GM18498 (cell line): ENCODE measurements around the gene PPP3CA.
A peak's percentile ranks its signal among the peaks of the same experiment; 100 is the strongest.

Experiments used
- ATAC-seq: cut with Tn5 transposase; IDR thresholded peaks from one replicate; pipeline ENCODE4 v1.9.1; 2021; ENCODE audit warnings: mild to moderate bottlenecking, moderate library complexity; ENCODE audit not compliant: unreplicated experiment

Gene PPP3CA

DNA sequence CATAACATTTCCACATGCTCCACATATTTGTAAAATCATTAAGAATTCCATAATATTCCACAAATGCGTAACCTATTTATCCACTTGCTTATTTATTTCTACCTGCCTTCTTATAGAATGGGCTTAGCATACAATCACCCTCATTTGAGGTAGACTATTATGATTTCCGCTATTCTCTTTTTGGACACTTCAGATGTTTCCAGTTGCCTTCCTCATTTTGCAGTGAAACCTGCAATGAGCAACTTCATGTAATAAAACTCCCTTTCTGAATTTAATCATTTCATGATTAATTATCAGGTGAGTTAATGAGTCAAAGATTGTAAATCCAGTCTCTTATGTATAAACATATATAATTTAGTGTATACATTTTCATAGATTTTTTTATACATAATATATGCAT lies 58.0 kb downstream of the PPP3CA start:
- no peak for ATAC-seq

DNA sequence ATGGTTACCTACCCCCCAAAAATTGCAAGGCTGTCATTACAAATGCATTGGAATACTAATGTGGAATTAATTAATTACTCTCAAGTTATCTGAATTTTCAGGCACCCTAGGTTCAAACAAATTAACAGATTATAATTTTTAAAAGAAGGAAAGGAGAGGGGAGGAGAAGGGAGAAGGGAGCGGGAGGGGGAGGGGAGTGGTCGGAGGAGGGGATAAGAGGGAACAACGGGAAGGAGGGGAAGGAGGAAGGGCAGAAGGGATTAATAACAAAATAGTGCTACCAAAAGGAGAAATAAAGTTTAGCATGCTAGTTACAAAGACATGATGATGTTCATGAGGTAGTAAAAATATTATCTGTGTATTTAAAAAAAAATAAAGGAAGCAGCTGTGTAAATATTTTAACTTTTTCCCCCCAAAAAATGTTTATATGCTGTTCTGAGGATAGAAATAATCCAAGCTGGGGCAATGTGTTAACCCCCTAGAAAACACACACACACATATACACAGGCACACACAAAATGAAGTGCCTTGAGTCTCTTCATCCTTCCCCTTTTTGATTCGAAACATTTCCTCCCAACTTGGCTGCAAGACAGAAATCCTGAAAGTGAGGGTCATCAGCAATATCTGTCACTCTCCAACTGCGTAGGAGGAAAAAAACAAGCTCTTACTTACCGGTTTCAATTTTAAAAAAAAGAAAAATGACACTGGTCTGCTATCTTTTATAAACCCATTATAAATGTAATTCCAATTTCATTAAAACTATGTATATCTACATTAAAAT lies 58.8 kb downstream of the PPP3CA start:
- no peak for ATAC-seq

DNA sequence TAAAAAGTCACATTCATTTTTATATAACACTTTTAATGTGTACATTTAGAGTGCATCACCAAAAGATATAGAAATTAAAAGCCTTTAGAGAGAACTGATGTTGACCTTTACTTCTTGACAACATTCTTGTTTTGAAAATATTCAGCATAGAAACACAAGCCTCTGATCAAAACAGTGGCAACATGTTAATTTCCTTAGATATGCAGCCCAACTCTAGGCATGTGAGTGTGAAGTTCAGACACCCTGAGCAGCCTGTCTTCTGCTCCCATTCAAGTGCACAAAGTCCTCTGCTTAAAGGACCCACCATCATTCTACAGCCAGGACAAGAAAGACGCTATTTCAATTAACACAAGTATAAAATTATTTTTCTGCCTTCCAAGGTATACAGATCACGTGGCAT lies 60.0 kb downstream of the PPP3CA start:
- ATAC-seq = no peak

DNA sequence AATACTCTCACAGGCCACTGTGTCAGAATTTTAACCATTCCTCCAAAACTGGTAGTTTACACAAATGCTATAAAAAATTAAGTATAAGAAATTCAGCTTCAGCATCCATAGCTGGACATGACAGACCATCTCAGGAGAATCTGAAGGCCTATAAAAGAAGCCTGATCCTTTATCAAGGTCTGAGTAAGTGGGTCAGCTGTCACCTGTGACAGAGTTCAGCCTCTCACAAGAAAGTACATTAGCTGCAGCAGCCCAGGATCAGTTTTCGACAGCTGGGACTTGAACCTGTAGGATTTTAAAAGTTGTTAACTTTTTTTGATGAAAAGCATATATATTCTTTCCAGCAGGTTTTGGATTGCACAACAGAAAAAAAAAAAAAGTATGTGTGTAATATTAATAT lies 60.7 kb downstream of the PPP3CA start:
- ATAC-seq = no peak

DNA sequence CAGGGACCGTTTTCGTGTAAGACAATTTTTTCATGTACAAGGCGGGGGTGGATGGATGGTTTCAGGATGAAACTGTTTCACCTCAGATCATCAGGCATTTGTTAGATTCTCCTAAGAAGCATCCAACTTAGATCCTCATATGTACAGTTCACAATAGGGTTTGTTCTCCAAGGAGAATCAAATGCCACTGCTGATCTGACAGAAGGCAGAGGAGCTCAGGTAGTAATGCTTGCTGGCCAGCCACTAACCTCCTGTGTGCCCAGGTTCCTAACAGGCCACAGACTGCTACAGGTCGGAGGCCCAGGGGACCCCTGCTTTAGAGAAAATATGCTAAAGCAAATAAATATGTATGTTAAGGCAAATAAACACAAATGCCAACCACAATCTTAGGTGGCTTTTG lies 61.3 kb downstream of the PPP3CA start:
- no peak for ATAC-seq

DNA sequence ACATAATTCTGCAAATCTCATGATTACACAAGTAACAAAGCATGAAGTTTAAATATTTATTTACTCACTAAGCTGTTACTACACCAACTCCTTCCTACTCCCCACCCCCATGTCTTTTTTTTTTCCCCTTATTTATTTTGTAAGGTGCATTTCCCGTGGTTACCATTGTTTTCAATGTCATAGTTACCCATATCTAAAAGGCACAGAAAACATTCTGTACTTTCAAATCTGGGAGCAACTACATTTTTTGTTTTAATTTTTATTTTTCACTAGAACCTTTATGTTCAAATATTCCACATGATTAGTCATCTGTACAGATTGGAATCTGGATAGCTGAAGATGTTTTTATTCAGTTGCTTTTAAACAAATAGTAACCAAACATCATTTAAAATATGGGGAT lies 62.8 kb downstream of the PPP3CA start:
- no peak for ATAC-seq

DNA sequence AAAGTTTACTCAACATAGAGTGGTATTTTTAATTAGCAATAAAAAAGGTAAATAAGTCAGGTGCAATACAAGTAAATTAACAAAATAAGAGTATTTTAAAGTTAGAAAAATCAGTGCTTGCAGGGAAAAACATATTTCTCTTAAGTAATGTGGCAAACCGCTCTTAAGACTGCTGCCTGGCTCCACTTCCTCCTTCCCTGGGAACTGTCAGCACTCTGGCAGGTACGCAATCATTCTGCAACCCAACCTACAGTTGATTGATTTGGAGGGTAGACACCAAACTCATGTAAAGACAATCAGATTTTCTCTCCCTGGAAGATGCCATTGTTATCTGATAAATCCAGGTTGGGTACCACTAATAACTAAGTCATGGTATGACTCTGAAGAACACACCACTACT lies 63.9 kb downstream of the PPP3CA start:
- ATAC-seq = no peak

DNA sequence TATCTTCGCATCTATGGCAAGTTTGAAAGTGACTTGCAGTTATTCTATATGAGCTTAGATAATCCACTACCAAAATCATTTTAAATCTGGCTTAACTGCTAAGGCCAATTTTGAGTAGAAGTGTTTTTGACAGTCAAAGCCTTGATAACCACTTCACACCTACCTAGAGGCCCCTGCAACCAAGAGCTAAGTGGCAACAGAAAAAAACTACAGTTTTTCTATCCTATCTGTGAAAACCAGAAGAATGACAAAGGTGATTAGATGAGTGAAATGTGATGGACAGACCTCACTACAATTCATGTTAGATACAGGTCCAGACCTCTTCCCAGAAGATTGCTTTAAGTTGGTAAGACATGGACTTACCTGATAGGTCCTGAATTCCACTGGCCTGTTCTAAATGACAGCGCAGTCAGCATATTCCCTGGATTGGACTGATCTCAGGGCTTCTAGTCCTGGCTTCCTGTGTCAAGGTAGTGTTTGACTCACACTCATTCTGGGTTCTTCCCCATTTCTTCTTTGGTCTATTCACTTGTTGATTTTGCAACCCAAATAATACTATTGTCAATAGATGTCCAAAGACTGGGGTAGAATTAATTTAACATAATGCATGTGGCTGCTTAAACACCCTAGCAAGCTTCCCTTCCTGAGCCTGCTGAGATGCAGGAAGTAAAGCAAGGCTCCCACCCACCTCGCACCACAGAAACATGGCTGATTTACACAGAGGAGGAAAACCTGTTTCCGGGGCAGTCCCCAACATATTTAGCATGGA lies 65.1 kb downstream of the PPP3CA start:
- ATAC-seq = peak; percentile 49

DNA sequence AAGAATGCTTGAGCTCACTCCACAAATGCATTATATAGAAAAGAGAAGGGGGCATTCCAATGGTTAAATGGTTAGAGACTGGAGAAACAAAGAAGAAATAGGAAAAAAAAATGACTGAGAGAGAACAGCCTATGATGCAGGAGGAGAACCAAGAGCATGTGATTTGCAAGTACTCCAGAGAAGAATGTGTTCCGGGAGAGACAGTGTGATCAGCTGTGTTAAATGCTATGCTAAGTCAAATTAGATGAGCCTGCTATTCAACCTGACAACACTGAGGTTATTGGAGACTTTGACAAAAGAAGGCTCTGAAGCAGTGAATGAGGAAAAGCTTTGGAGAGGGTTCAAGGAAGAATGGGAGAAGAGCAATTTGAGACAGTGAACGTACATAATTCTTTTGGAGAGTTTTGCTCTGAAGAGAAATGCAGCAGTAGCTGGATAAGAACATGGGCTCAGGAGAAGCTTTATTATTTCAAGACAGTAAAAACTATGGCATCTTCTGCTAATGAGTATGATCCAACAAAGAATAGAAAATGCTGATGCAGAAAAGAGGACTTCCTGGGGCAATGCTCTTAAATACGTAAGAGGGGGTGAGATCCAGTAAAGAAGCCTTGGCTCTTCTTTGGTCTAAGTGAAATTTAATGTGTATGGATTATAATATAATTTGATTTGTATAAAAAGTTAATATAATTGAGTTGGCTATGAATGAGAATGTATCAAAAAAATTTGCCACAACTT lies 66.3 kb downstream of the PPP3CA start:
- no peak for ATAC-seq

DNA sequence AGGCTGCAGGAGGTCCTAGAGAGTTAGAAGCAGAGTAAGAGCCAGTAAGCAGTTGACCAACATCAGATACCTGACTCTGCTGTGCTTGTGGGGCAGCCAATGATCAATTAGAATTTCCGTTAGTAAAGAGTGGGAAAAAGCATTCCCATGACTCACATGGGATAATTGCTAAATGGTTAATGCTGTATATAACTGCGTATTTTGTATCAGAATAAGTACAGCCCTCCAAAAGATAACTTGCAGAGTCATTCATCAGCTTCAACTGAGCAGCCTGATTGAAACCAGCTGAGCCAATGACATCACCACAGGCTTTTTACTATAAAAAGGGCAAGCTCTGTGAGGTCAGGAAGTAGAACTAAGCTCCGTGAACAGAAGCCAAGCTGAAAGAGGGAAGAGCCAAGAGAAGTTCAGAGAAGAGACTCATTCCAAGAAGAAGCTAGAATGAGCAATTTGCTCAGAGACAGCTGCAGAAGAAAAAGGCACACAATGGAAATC lies 67.9 kb downstream of the PPP3CA start:
- ATAC-seq = peak; percentile 68

DNA sequence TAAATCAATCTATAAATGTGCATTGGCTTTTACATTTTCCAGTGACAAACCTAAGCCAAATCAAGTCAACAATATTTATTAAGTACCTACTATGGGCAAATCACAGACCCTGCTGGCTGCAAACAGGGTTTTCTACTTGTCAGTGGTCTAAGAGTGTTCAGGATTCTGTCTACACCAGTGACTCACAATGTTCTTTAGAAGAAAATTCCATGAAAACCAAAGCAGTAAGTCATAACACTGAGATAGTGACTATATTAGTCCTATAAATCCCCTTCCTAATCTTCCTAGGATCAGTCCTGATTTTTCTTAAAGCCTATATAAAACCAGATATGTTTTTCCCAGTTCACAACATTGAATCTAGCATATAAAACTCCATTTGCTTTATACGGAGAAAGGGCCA lies 69.7 kb downstream of the PPP3CA start:
- ATAC-seq = no peak

DNA sequence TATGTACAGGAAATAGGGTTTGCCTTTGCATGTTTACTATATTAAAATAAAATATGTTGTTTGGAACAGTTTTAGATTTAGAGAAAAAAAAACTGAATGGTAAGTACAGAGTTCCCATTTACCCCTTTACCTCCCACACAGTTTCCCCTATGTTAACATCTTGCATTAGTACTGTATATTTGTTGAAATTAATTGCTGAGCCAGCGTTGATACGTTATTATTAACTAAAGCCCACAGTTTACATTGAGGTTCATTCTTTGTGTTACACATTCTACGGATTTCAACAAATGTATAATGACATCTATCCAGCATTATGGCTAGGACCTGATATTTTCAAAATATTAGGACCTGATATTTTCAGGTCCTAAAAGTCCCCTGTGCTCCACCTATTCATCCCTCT lies 70.7 kb downstream of the PPP3CA start:
- ATAC-seq = no peak

DNA sequence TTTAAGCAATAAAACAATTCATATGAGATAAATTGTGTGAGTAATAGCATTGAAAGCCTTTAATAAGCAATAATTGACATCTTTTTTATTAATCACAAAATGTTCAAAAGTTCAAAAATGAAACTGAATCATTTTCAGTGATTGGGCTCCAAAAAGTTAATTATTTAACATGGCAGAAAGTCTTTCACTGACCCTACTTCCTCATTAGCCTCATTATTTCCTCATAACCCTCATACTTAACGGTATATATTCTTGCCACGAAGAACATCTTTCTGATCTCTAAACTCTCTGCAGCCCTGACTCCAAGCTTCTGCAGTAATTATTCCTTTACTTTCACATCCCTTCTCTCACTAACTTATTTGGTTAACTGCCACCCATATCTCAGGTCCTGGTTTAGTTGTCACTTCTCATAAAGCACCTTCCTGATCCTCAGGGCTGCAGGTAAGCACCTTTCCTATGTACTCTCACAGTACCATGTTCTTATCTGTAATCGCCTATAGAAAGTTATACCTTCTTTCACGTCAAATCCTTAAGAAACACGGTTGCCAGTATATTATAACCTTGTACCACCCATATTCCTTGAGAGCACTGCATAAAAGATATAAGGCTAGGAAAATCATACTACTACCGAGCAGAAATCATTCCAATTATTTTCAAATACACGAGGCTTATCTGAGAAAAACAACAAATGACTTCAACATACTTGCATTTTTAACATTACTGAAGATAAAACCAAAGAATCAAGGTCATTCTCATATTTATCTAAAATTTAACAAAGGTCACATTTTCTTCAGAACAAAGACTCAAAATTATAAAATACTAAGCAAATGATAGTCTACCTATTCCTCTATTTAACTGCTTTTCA lies 72.2 kb downstream of the PPP3CA start:
- ATAC-seq = peak; percentile 73

DNA sequence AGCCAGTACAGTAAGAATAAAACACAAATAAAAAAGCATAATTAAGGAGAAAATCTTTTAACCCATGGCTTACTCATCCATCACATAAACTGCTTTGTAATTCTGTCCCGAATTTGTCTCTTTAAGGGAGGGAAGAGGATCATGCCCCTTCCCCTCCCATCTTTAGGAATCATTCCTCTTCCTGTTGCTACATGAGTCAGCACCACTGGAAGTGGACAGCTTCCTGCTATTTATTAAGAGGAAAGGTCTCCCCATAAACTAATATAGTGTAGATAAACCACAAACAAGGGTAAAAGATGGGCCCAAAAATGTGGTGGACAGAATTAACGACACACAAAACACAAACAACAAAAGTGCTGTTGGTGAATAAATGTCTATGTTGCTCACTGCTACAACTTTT lies 75.8 kb downstream of the PPP3CA start:
- no peak for ATAC-seq

DNA sequence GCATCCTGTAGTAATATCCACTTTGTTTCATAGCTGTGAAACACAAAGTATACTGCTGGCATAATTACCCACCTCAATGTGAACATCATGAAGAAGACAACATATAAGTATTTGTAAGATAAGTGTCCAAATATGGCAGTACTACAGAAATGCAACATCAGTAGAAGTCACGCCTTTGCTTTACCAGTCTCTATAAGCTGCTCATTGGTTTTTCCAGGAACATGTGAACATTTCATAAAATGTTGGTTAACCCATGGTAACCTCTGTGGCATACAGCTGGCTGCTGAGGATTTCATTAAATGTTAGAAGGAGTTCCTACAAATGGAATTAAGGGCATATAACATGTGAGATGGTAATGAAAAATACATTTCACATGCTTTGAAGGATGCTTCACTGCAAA lies 77.6 kb downstream of the PPP3CA start:
- ATAC-seq = no peak

DNA sequence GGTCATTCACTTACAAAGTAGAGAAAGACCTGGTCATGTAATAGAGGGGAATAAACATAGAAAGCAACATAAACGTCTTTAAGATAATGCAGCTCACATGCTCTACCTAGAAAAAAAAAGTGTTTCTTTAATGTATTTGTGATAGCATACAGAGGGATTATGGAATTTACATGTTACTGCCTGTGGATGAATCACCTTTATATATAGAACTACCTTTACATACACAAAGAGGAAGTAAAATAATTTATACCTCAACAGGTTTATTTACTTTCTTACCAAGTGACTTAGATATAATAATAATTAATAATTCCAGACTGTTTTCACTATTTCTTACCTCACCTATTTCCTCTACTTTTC lies 81.5 kb downstream of the PPP3CA start:
- no peak for ATAC-seq

DNA sequence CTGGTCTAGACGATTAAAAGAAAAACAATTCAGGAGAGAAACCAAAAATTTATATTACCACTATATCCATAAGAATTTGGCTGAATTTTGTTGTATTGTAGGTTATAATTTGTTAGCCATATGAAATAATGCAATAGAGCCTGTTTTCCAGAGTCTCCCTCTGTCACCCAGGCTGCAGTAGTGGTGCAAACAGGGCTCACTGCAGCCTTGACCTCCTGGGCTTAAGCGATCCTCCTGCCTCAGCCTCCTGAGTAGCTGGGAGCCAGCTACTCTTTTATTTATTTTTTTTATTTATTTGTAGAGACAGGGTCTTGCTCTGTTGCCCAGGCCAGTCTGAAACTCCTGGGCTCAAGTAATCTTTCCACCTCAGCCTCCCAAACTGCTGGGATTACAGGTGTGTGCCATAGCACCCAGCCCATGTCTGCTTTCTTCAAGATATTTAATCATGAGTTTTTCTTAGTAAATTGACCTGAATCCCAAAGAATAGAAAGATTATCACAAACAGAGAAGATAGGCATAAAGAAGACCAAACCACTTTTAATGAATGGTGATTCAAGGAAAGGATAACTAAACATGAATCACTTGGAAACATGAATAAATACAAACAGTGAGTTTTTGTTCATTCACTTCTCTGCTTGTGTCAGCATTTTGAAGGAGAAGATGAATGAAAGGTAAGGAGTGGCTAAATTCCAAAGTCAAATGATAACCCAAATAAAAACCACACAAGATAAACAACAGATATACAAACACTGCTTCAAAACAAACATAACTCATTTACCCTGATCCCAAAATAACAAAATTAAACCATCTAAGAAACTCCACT lies 82.1 kb downstream of the PPP3CA start:
- no peak for ATAC-seq

DNA sequence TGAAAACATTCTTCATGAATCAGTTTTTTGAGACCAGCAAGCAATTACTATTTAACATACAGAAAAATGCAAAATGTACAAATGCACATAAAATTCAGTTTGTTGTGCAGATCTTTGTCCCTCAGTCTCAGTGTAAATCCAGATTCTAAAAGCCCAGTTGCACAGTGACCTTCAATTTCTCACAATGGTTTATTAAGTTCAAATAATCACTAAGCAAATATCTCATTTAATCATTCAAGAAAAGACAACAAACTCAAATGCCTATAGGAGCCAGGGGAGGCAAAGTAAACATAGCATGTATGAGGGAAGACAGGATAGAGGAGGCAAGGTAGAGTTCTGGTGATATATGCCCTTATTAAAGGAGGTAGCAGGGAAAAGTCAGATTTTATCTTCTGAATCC lies 82.8 kb downstream of the PPP3CA start:
- no peak for ATAC-seq

DNA sequence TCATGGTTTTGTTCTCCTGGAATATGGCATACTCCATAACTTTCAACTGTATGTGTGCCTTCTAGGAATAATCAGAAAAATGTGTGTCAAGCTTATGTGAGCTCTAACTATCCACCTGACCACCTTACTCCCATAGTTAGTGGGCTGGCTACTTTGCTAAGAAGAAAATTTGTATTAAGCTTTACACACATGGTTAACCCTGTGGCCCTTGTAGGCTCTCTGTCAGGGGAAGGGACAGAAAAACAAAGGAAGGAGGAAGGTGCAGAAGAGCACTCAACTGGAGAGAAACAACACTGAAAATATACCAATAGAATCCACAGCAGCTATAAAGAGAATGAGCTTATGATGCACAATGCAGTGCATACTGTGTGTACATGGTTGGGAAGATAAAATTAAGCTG lies 84.6 kb downstream of the PPP3CA start:
- ATAC-seq = peak; percentile 71

DNA sequence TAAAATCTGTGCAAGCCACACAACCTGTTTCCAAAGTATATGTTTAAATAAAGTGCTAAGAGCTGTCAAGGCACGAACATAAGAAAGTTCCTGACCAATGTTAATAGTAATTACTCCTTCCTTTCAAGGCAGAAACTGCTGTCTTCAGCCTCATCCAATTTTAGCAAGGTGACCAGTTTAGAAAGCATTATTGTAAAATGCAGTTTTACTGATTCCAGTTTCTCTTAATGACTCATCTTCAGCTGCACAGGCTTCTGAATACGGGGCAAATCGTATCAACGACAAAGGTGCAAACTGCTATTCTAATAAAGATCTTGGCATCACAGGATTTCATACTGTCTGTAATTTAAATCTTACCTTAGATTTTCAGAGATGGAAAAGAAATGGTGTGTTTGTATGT lies 87.5 kb downstream of the PPP3CA start:
- peak; percentile 89 for ATAC-seq
